ENCODE results near the gene UBIAD1. TPM values are rescaled to one million over a fixed set of nuclear protein-coding genes. Genes with fewer than 3 reads are reported as not detected.

The UBIAD1 gene
- total RNA-seq, 1 donor from 2014 or later = 13.2 TPM

DNA sequence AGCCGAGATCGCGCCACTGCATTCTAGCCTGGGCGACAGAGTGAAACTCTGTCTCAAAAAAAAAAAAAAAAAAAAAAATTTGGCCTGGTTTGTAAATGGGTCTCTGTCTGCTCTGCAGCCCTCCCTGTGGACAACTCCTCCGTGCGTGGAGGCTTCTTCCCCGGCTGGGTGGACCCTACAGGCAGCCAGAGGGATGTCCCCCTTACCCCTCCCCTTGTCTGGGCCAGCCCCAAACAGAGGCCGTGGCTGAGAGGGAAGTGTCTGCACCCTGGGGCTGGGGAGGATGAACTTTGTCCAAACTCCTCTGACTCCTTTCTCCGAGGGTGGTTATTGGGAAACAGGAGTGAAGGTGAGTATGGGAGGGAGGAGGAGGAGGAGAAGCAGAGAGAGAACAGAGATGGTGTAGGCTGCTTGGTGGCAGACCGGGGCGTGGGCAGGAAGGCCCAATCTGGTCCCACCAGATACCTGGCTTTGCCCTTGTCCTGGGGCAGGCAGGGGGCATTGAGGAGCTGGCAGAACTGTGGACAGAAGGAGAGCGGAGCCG is 61.3 kb downstream of the UBIAD1 start:
- intact Hi-C loops (cut with DNase I) = no loop called here

GRCh38 chr1:11334821-11335220 is 61.8 kb downstream of the UBIAD1 start:
- no peak for DNase-seq (ENCODE audit: low spot score)
- intact Hi-C loops (cut with DNase I) = no loop called here

More for the DNA sequence above, 61.3 kb downstream of the UBIAD1 start:
- no peak for DNase-seq (ENCODE audit: low spot score)

GRCh38 chr1:11335417-11336056 is 62.5 kb downstream of the UBIAD1 start:
- intact Hi-C loops (cut with DNase I) = no loop called here

GRCh38 chr1:11337580-11338073 is 64.6 kb downstream of the UBIAD1 start:
- intact Hi-C loops (cut with DNase I) = loop anchor here (1.0 kb wide), 1 partner anchor 305 kb away; no protein-coding TSS in a partner anchor
- DNase-seq (ENCODE audit: low spot score) = no peak

More at GRCh38 chr1:11335417-11336056, 62.5 kb downstream of the UBIAD1 start:
- no peak for DNase-seq (ENCODE audit: low spot score)

Other genes with a start within 250 kb of the UBIAD1 start
- not detected for gene MASP2, start 226.0 kb upstream of the UBIAD1 start, total RNA-seq
- gene SRM, start 213.2 kb upstream of the UBIAD1 start, total RNA-seq = 58.0 TPM
- 22.5 TPM for gene EXOSC10, start 173.3 kb upstream of the UBIAD1 start, total RNA-seq
- gene ANGPTL7, start 83.8 kb upstream of the UBIAD1 start, total RNA-seq = 0.81 TPM
- 36.1 TPM for gene MTOR, start 10.6 kb upstream of the UBIAD1 start, total RNA-seq
- gene DISP3, start 206.0 kb downstream of the UBIAD1 start, total RNA-seq = 0.05 TPM

Measured in cardiac septum (tissue), 1 donor.